Measurements from ENCODE around the gene MIOS. TPM values are rescaled to one million over a fixed set of nuclear protein-coding genes. Genes with fewer than 3 reads are reported as not detected.

The MIOS gene
- total and polyA plus RNA-seq, 2 of the 8 experiments (the other 6 are each of a cell fraction or from before 2014, with no cell fraction given): 15.5 to 50.7 TPM

DNA sequence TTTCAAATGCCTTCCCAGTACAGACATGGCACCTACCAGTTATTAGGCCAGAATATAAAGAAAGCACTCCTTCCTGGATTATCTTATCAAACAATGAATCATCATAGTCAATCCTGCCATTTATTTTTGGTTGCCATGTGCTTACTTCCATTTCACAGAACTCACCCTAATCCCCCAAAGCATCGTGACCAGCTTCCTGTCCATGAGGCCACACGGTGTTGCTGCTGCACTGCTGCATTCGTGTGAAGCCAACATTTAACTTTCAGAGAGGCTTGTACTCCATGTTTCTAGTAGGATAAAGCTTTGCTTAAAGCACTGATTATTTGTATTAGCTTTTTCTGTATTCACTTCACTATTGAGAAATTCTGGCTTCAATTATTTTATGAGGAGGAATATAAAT, 45.4 kb upstream of the MIOS start (continued):
- TF ChIP-seq CTCF (IDR thresholded peaks at IDR 0.05; ENCODE audit: control extremely low read depth in 1 of 3, insufficient read depth in 1 of 3, low read depth in 1 of 3, low read length in 3 of 3) (no peak), RAD21 (IDR thresholded peaks at IDR 0.05 in 1 of 2, conservative IDR thresholded peaks at IDR 0.05 in 1 of 2; ENCODE audit: low read depth in 2 of 2, low read length in 2 of 2) (peak; percentile 25 to 31; a peak in 3 of 4 replicates)

All from H1 (cell line).